ENCODE measurements around the gene NT5DC1. TPM values are rescaled to one million over a fixed set of nuclear protein-coding genes. Genes with fewer than 3 reads are reported as not detected.
A peak's percentile ranks its signal among the peaks of the same experiment; 100 is the strongest.

The NT5DC1 gene
- polyA plus RNA-seq, 3 donors: 18.2 to 39.0 (median 28.3) TPM

- no peak overlapping the region for H3K27ac ChIP-seq (ENCODE audit: low read depth in 1 of 2, low read length in 2 of 2)
- no peak overlapping the region for H3K4me2 ChIP-seq (replicated peaks; ENCODE audit: extremely low read depth, low read length, poor library complexity, severe bottlenecking)
- no peaks in the 10 kb centered on the region for H3K27me3 ChIP-seq (ENCODE audit: control insufficient read depth in 2 of 2, insufficient read depth in 2 of 2, low read length in 2 of 2)
- no peak overlapping the region for H3K9ac ChIP-seq (ENCODE audit: insufficient read depth, low read length, poor library complexity, severe bottlenecking)
- peaks cover 23% of the 10 kb centered on the region for H3K4me1 Mint-ChIP-seq
- no peaks in the 10 kb centered on the region for H4K20me1 ChIP-seq (ENCODE audit: insufficient read depth, low read length)
- no peak overlapping the region for H3K27ac Mint-ChIP-seq
- DNase-seq: no peak
- no peaks in the 10 kb centered on the region for H3K36me3 ChIP-seq (replicated peaks in 1 of 2; ENCODE audit: control insufficient read depth in 1 of 2, insufficient read depth in 2 of 2, low read length in 2 of 2)
- H3K79me2 ChIP-seq (ENCODE audit: insufficient read depth, low read length): no peaks in the 10 kb centered on the region
- H3K27me3 Mint-ChIP-seq (ENCODE audit: low read depth in 3 of 3): peaks cover 0 to 1% (median 0%) of the 10 kb centered on the region in 3 donors
- no peak overlapping the region for H2AFZ ChIP-seq (ENCODE audit: insufficient read depth, low read depth, low read length, poor library complexity, severe bottlenecking)
- no peak for TF ChIP-seq CTCF (IDR thresholded peaks at IDR 0.05)
- H3K9me3 ChIP-seq (replicated peaks in 1 of 2; ENCODE audit: control insufficient read depth in 1 of 2, insufficient read depth in 1 of 2, low read length in 2 of 2): no peaks in the 10 kb centered on the region
- H3K4me3 Mint-ChIP-seq: no peak overlapping the region
- peaks cover 0 to 3% (median 2%) of the 10 kb centered on the region in 7 donors for H3K9me3 Mint-ChIP-seq
- no peaks in the 10 kb centered on the region for H3K36me3 Mint-ChIP-seq
- peaks cover 6 to 14% of the 10 kb centered on the region in 2 donors for H3K4me1 ChIP-seq (ENCODE audit: control insufficient read depth in 1 of 2, insufficient read depth in 2 of 2, low read length in 2 of 2)
- WGBS (ENCODE audit: insufficient coverage): 100% methylated on average over 2 of the region's 3 CpGs
- no peak overlapping the region for H3K4me3 ChIP-seq (replicated peaks in 1 of 3; ENCODE audit: low read depth in 2 of 3, low read length in 3 of 3)
- intact Hi-C loops (cut with micrococcal nuclease): loop anchor here in 1 of 2 donors (10.0 kb wide), 1 partner anchor 147 kb away; no protein-coding TSS in a partner anchor
These were observed 197.6 kb downstream of the NT5DC1 start for GRCh38 chr6:116298273-116298672.

- Histone ChIP-seq H3K9me3 (replicated peaks in 1 of 2; ENCODE audit: control insufficient read depth in 1 of 2, insufficient read depth in 1 of 2, low read length in 2 of 2) (no peaks in the 10 kb centered on the region), H3K36me3 (replicated peaks in 1 of 2; ENCODE audit: control insufficient read depth in 1 of 2, insufficient read depth in 2 of 2, low read length in 2 of 2) (no peaks in the 10 kb centered on the region), H3K27me3 (ENCODE audit: control insufficient read depth in 2 of 2, insufficient read depth in 2 of 2, low read length in 2 of 2) (no peaks in the 10 kb centered on the region), H4K20me1 (ENCODE audit: insufficient read depth, low read length) (no peaks in the 10 kb centered on the region), H3K4me2 (replicated peaks; ENCODE audit: extremely low read depth, low read length, poor library complexity, severe bottlenecking) (peak overlapping the region; percentile 49), H3K79me2 (ENCODE audit: insufficient read depth, low read length) (no peaks in the 10 kb centered on the region), H2AFZ (ENCODE audit: insufficient read depth, low read depth, low read length, poor library complexity, severe bottlenecking) (no peak overlapping the region), H3K27ac (ENCODE audit: low read depth in 1 of 2, low read length in 2 of 2) (no peak overlapping the region), H3K4me3 (replicated peaks in 1 of 3; ENCODE audit: low read depth in 2 of 3, low read length in 3 of 3) (no peak overlapping the region), H3K9ac (ENCODE audit: insufficient read depth, low read length, poor library complexity, severe bottlenecking) (no peak overlapping the region), H3K4me1 (ENCODE audit: control insufficient read depth in 1 of 2, insufficient read depth in 2 of 2, low read length in 2 of 2) (peaks cover 6 to 14% of the 10 kb centered on the region in 2 donors)
- DNase-seq: peak; percentile 52 to 83 (median 65)
- Mint-ChIP-seq H3K36me3 (no peaks in the 10 kb centered on the region), H3K27ac (peak overlapping the region in 1 of 7 donors; percentile 6), H3K9me3 (peaks cover 0 to 3% (median 2%) of the 10 kb centered on the region in 7 donors), H3K4me1 (peaks cover 23% of the 10 kb centered on the region), H3K4me3 (peak overlapping the region in 1 of 2 donors; percentile 14), H3K27me3 (ENCODE audit: low read depth in 3 of 3) (peaks cover 0 to 1% (median 0%) of the 10 kb centered on the region in 3 donors)
- intact Hi-C loops (cut with micrococcal nuclease): loop anchor here in 1 of 2 donors (10.0 kb wide), 1 partner anchor 146 kb away; no protein-coding TSS in a partner anchor
- no peak for TF ChIP-seq CTCF (IDR thresholded peaks at IDR 0.05)
These were observed 198.3 kb downstream of the NT5DC1 start for GRCh38 chr6:116298973-116299372.

Other genes with a start within 250 kb of the NT5DC1 start
- not detected for gene FRK, start 40.0 kb upstream of the NT5DC1 start, polyA plus RNA-seq
- not detected for gene COL10A1, start 25.3 kb downstream of the NT5DC1 start, polyA plus RNA-seq
- gene TSPYL4, start 153.2 kb downstream of the NT5DC1 start, polyA plus RNA-seq: 1 to 10 TPM; 1.8 to 3.6 (median 2.2) TPM
- 10 to 100 TPM; 19.6 to 21.0 (median 20.0) TPM for gene TSPYL1, start 179.1 kb downstream of the NT5DC1 start, polyA plus RNA-seq